Tibial nerve (tissue), 4 donors: ENCODE measurements around the gene SPDYE16.
"Not testable (repeated sequence)": the region's sequence is repeated elsewhere in the genome, so short reads cannot be mapped to it uniquely, and the experiment has no call there.

Experiments
- EP300 ChIP-seq, 2 donors: sonication (generic); formaldehyde crosslinking; IDR thresholded peaks; one replicate each; pipeline ENCODE4 v1.6.1; 2017; ENCODE audit warnings: antibody characterized with exemption in 2 of 2, mild to moderate bottlenecking in 1 of 2
- POLR2A ChIP-seq, 2 donors: fragments of 450-650 bp; IDR thresholded peaks; one replicate each; pipeline ENCODE4 v1.6.1; 2017; ENCODE audit warnings: antibody characterized with exemption in 2 of 2, mild to moderate bottlenecking in 2 of 2, moderate library complexity in 2 of 2
- TF ChIP-seq, protein P1 (sequence below), 5 experiments: fragments of 200-600 bp in 3 of 5; fragments of 450-650 bp in 2 of 5; sonication (generic) in 3 of 5; IDR thresholded peaks; one replicate each; pipeline ENCODE4 v1.5.1; 2016 to 2019; ENCODE audit warnings: antibody characterized with exemption in 5 of 5, mild to moderate bottlenecking in 3 of 5, moderate library complexity in 2 of 5

GRCh38 chr7:76492139-76492538 is 51.0 kb downstream of the SPDYE16 start:
- TF ChIP-seq, protein P1, sequence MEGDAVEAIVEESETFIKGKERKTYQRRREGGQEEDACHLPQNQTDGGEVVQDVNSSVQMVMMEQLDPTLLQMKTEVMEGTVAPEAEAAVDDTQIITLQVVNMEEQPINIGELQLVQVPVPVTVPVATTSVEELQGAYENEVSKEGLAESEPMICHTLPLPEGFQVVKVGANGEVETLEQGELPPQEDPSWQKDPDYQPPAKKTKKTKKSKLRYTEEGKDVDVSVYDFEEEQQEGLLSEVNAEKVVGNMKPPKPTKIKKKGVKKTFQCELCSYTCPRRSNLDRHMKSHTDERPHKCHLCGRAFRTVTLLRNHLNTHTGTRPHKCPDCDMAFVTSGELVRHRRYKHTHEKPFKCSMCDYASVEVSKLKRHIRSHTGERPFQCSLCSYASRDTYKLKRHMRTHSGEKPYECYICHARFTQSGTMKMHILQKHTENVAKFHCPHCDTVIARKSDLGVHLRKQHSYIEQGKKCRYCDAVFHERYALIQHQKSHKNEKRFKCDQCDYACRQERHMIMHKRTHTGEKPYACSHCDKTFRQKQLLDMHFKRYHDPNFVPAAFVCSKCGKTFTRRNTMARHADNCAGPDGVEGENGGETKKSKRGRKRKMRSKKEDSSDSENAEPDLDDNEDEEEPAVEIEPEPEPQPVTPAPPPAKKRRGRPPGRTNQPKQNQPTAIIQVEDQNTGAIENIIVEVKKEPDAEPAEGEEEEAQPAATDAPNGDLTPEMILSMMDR (IDR thresholded peaks at IDR 0.05), result not testable (repeated sequence)
- not testable (repeated sequence) for TF ChIP-seq POLR2A, EP300 (IDR thresholded peaks at IDR 0.05)
